Purkinje cell (primary cell): Measurements from ENCODE around the gene C5orf46. TPM values are rescaled to one million over a fixed set of nuclear protein-coding genes. Genes with fewer than 3 reads are reported as not detected.

Experiments used
- polyA plus RNA-seq: library from polyadenylated mRNA; unstranded; fragments of >200 nt; fragmentation: Nextera tagmentation; gene quantifications from 2 replicates; pipeline ENCODE4 v1.2.1, GENCODE V29; 2014

The C5orf46 gene
- polyA plus RNA-seq: not detected in 2 replicates

GRCh38 chr5:147906326-147907095, at the start of gene C5orf46:
TSS of gene C5orf46 (minus strand) at chr5:147906538. CDS start at chr5:147906501, 37 bp downstream.

GRCh38 chr5:147878066-147878759, 28.1 kb downstream of the C5orf46 start, which contains the start of gene SCGB3A2:
TSS of gene SCGB3A2 (plus strand) at chr5:147878711. CDS start at chr5:147878804, 93 bp downstream.

Other genes with a start within 250 kb of the C5orf46 start
- 49.0 and 63.1 TPM in 2 replicates for gene JAKMIP2, start 123.8 kb downstream of the C5orf46 start, polyA plus RNA-seq
- not detected in 2 replicates for gene SPINK1, start 74.9 kb downstream of the C5orf46 start, polyA plus RNA-seq
- not detected in 2 replicates for gene SCGB3A2, start 27.8 kb downstream of the C5orf46 start, polyA plus RNA-seq
- gene SPINK5, start 157.4 kb upstream of the C5orf46 start, polyA plus RNA-seq: 0.23 TPM in 1 of 2 replicates, not detected in the other